ENCODE measurements around the gene ARHGEF11.
A peak's percentile ranks its signal among the peaks of the same experiment; 100 is the strongest.

The ARHGEF11 gene

DNA sequence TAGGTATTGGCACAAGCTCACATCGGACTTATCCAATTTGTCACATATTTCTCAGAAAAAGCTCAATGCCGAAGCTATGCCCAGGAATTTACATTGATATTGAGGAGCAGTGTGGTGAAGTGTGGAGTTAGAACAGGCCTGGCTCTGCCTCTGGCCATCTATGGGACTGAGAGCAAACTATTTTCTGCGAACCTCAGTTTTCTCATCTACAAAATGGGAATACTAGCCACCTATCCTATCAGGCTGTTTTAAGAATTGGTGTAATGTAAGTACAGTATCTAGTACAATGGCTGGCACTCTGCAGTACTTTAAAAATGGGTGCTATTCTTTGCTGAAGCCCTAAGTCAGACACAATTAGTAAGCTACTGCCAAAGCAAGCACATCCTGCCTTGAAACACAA, 47.2 kb downstream of the ARHGEF11 start:
- DNase-seq = no peak

DNA sequence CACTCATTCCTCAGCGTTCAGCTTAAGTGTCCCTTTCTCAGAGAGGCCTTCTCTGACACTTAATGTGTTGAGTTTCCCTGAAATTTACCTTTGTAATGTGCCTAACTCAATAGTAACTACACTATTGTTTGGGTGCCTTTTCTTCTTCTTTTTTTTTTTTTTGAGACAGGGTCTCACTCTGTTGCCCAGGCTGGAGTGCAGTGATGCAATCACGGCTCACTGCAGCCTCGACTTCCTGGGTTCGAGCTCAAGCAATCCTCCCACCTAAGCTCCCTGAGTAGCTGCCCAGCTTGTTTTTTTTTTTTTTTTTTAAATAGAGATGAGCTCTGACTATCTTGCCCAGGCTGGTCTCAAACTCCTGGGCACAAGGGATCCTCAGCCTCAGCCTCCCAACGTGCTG, 50.1 kb downstream of the ARHGEF11 start:
- no peak for DNase-seq

DNA sequence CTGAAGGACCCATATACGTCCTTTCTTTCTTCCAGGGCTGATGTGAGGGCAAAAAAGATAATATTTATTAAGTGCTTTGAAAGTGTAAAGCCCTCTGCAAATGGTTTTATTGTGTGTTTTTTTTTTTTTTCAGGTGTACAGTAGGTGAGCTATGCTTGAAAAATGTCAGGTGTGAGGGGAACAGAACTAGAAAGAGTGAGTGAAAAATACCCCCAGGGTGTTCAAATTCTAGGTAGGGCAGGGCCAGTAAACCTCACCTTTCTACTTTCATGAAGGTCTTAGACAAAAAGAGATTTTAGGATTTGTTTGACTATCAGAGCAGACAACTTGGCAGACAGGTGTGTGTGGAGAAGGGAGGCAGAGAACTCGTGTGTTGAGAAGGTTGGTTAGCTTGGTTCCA, 51.3 kb downstream of the ARHGEF11 start:
- DNase-seq = no peak

DNA sequence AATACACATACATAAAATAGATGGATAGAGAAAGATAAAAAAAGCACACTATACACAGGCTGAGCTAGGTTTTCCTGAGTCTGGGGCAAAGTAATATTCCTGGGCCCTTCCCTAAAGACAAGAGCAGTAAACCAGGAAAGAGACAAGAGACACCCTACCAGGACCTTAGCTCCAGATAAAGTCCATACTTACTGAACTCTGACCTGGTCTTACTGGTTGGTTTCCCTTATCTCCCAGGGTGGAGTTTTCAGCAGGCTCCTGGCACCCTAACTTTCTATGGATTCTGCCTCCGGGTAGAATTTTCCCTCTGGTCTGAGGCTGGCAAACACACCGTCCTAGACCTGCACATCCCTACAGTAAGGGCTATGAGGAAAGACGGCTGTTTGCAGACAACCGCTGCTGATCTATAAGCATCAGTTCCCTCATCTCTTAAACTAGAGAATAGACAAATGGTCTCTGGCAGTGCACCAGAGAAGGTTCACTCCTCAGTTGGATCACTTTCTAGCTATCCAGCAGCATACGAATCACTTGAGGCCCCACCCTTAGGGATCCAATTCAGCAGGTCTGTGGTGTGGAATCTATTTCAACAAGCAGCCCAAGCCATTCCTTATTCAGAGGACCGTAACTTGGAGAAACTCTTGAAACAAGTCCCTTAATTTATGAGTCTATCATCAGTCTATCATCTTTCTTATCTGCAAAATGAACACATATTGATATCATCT, 52.0 kb downstream of the ARHGEF11 start:
- no peak for DNase-seq

DNA sequence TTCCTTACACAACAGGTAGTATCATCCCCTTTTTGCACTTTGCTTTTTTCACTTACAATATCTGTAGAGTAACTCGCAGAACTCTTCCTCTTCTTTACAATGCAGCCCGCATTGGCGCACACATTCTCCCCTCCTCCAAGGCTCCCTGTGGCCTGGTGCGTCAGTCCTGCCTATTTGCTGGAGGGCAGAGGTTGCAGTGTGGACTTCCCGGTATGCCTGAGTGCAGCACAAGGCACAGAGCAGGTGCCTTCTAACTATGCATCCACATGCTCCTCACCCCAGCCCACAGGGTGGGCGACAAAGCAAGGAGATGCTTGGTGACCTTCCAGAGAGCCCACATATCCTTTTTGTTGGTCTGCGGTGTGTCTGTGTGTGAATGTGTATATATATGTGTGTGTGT, 53.3 kb downstream of the ARHGEF11 start:
- no peak for DNase-seq

DNA sequence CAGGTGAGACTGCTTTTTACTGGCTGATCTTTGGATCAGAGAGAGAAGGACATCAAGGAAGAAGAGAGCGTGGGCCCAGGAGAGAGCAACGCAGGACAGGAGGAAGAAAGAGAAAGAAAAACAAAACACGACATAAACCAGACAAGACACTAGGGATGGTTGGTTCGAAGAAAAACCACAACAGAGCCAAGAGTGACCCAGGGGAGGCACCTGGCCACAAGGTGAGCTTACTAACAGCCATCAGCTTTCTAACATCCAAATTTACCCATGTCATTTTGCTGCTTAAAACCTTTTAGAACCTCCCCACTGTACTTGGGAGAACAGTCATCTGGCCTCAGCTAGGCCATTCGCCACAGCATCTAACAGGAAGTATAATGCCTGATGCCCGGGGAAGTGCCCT, 57.8 kb downstream of the ARHGEF11 start:
- DNase-seq = no peak

DNA sequence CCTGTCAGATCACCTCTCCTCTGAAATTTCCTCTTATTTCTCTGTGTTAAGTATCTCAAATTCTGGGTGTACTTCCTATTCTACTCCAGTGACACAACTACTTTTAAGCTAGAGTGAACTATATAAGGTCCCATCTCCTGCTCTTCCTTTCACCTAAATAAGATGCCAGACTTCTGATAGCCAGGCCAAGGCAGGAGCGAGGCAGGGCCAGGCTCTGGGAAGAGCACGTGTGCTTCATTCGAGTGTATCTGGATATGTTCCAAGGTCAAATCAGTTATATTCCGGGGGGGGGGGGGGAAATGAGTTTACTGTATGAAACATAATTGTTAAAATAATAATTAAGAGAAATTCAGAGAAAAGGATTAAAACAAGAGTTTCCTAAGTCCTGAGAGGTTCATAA, 65.0 kb downstream of the ARHGEF11 start:
- DNase-seq = no peak

DNA sequence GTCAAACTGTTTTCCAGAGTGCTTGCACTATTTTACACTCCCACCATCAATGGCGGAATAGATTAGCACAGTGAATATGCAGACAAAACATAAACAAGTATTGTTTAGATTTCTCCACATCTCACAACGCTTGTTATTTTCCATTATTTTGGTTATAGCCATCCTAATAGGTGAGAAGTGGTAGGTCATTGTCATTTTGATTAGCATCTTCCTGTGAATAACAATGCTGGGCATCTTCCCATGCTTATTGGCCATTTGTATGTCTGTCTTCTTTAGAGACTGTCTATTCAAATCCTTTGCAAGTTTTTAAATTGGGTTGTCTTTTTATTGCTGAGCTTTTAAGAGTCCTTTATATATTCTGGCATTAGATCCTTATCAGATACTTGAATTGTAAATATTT, 70.5 kb downstream of the ARHGEF11 start:
- no peak for DNase-seq

DNA sequence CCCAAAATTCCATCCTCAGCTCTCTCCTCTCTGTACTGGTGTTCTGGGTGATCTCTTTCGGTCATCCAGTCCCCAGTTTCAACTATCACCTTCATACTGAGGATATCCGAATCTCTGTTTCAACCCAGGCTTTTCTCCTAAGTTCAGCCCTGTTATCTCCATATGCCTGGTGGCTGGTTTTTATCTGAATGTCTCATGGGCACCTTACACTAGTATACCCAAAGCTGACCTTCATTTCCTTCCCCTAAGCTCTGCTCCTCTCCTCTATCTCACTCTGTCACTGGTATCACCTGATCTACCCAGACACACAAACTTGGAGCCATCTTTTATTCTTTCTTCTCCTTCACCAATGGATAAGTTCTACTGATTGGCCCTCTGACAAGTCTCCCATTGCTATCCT, 72.1 kb downstream of the ARHGEF11 start:
- DNase-seq = no peak

DNA sequence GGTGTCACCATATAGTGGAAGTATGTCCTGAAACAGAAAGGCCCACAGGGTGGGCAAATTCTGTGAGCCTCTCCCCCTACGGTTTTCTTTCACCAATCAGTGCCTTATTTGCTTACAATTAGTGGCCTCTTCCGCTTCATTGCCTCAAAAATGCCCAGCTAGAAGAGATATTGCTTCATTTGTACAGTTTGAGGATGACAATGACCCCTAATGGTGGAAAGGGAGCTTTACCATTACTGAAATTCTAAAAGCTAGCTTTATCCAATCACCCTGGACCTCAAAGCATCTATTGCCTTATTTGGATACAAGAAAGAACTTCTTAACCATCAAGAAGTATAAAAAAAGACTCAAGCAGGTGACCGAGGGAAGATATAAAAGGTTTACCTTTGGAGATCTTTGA, 75.5 kb downstream of the ARHGEF11 start:
- DNase-seq = peak; percentile 24

DNA sequence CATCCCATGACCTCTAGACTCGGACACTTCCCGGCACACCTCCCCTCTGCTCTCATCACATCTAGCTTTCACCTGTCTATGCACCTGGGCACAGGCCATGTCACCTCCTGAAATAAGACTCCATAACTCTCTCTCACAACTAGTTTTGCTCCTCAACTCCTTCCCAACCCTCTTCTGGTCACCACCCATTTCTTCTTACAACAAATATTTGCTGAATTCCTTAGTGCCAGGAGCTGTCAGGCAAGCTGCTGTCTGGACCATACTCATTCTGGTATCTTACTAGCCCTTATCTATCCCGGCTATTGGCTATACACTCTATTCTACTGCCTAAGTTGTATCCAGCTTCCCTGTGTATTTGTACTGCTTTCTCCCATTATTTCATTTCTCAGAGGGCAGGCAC, 76.0 kb downstream of the ARHGEF11 start:
- DNase-seq = no peak

DNA sequence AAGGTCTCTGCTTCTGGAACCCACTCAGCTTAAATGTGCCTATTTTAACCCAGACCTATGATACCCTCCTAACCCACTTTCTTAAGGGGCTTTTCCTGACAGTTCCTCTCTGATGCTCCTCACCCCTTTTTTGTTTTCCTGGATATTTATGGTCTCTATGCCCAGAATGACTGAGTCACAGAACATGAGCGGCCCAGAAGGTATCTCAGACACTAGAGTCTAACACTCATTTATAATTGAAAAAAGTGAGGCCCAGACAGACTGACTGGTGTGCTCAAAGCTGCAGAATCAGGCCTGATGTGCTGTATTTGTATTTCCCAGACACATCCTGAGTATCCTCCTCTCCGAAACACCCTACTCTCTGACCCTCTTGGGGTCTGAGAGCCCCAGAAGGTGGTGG, 81.1 kb downstream of the ARHGEF11 start:
- DNase-seq = peak; percentile 4

DNA sequence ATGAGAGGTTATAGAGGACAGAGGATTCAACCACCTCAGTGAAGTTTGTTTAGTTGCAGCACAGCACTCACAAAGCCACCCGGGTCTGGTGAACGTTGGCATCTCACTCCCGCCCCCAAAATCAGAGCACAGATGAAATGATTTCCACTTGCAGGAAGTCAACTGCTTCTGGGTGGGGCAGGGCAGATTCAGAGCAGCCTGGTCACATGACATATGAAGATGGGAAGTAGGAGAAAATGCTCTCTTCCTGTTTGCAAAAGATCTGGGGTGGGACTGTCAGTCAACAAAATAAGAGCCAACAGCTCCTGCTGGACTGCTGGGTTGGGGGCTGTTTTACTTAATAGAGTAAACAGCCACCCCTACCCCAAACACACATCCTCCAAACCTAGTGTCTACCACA, 81.9 kb downstream of the ARHGEF11 start:
- no peak for DNase-seq

DNA sequence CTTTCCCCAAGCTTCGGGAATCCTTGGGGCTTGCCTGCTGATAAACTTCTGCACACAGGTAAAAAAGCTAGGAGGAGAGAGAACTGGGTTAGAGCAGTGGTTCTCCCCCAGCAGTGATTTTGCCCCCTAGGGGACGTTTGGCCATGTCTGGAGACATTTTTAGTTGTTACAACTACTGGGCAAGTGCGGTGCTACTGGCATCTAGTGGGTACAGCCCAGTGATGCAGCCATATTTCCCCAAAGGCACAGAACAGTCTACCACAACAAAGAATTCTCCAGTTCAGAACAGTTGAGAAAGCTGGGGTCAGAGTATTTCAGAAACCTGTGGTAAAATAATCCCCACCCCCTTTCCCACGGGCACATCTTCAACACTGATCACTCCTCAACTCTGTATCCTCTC, 83.8 kb downstream of the ARHGEF11 start:
- peak; percentile 19 for DNase-seq

DNA sequence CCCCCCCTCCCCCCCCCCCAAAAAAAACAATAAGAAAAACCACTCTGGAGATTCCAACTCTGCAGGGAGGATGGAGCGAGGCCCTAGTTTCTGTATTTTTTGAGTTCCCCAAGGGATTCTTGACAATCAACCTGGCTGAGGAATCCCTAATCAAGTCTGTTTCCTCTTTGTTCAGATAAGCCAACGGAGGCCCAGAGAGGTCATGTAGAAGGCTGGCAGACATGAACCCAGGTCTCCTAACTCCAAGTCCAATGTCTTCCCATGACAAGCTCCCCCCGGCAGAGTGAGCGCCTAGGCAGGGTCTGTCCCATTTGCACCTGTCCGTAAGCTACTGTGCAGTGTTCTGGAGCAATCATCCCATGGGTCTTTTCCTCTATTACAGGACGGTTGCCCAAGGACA, 85.6 kb downstream of the ARHGEF11 start:
- no peak for DNase-seq

DNA sequence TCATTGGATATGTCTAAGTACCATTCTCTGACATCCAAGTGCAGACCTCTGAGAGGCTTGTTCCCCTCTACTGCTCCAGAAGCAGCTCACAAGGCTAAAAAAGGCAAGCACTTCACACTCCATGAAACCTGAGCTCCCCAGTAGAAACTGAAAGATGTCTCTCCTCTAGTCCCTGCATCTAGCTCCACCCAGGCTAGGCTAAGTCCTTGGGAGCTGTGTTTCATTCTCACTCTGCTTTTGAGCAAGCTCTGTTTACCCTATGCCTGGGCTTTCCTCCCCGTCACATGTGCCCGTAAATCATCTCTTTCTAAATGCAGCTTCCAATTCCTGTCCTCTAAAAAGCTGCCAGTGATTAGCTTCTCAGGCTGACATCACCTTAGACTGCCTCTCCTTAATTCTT, 86.1 kb downstream of the ARHGEF11 start:
- DNase-seq = no peak

DNA sequence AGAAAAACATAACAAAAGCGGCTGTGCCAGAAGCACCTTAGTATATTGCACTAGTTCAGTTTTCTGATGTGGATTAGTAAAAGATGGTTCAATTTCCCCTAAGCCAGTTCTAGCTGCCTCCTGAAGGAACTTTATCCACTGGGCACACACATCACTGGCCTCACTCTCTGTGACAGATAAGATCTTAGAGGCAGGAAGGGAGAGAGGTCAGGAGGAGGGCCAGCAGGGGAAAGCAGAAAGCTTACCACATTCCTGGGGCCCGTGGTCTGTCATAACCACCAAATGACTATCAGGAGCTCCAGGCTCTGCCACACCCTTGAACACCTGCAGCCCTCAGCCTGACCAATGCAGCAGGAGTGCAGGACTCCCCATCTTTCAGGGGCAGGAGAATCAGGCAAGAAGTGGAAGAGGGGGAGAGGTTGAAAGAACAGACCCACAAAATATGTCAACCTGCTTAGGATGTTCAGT, 87.3 kb downstream of the ARHGEF11 start:
- DNase-seq = no peak

DNA sequence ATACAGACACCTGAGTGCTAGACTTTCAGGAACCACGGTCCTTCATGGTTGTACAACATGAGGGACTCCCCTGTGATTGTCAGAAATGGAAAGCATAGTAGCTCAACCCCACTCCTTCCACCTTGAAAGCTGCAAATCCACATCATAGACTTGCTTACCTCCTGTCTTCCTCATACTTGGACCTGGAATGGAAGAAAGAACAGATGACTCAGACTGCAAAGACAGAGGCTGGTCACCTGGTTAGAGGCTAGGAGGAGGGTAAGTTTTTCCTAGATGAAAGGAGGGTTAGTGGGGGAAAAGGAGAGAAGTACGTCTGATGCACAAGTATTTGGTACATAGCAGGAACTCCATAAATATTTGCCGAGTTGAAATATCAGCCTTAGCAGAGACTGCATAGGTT, 87.9 kb downstream of the ARHGEF11 start:
- DNase-seq = no peak

DNA sequence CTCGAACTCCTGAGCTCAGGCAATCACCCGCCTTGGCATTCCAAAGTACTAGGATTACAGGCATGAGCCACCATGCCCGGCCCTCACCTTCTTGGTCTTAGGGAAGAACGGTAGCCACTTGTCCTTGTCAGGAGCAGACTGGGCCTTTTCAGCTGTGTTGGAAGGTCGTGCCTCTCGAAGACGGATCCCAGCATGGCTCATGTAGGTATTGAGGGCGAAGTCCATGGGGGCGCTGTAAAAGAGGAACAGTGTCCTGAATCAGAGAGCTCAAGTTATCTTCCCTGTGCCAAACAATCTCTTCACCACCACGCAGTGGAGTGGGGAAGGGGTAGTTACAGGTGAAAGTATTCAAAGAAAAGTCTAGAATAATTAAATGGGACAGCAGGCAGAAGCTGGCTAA, 89.2 kb downstream of the ARHGEF11 start:
- DNase-seq = no peak

DNA sequence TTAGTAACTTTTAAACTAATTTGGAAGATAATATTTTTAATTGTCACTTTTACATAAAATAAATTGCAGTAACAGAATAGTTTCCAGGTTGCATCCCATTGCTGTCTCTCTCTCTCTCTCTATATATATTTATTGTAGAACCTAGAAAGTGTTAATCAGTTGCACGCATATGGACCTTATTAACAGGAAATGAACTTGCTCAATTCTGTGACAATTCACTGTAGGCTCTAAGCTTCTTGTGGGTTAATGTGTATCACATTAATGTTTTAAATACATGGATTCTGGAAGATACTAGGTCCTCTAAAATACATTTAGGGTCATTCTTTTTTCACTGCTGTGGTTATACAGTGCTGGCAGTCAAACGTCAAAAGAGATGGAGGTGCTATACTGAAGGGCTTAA, 92.0 kb downstream of the ARHGEF11 start:
- DNase-seq = no peak

DNA sequence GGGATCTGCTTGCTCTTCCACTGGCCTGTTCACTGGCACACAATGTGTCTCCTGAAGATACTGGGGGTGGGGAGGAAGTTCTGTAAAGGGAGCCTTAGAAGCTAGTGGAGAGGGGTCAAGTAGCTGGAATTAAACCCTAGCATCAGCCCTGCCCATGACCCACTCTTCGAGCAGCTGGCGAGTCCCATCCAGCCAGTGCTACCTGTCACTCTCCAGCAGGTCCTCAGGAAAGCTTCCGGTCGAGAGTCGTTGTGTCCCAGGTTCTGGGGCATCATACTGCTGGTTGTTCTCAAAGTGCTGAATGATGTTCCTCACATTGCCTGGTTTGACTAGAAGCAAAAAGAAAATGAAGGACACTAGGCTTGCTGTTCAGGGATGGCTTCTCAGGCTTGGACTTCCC, 94.2 kb downstream of the ARHGEF11 start:
- DNase-seq = no peak

DNA sequence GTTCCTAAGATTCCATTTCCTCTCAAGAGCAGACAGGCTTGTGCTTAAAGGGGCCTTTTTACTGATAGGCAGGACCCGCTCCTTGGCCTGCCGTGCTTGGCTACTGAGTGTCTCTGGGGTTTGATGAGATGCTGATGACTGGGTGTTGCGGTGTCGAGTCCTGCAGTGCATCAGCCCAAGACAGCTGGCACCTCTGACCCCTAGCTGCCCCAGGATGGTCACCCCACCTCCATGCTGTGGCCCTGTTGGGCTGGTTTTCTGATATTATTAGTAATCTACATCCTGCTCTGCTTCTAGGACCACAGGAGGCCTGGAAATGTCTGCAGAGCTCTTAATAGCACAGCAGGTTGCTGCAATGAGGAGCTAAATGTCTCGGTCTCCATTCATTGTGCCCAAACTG, 96.4 kb downstream of the ARHGEF11 start:
- DNase-seq = no peak

DNA sequence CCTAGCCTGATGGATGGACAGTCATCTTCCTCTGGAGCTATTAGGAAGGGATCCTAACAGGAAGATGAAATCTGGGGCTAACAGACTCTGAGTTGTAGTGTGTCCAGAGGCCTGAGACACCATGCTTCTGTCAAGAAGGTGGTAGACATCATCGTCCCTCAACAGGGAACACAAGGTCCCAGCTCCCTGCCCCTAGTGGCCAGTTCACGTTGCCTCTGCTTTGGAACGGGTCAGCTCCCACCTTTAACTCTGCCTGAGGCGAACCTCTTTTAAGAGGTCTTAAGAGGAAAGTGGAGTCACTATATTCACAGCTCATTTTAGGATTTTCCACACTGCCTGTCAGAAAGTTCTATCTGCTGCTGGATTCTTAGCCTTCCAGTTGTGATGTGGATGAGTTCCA, 96.8 kb downstream of the ARHGEF11 start:
- no peak for DNase-seq

DNA sequence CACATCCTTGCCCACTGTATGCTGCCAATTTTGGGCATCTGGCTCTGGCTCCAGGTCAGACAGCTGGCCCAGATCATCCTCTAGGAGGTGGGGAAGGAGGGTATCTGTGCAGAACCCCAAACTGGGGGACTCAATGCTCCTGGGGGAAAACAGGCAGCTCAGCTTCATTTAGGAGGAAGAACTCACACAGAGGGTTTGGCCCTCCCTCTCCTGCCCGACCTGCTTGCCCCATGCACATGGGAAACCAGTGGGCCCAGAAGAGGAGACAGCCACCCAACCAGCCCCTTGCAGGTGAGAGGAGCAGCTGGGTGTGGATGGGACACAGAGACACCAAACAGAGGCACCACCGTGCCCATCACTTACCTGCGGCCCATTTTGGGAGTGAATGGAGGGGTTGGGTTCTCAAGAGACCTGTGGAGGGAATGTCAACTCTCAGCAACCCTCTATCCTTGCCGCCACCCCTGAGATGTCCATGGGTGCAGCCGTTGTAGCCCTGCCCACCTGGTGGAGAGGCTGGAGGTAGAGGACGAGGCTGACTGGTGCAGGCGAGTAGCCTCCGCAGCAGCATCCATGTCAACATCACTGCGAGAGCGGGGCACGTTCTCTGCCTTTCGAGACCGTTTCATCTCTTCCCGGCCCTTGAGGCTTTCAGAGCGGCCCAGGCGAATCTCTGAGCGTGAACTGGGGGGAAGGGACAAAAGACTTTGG, 97.6 kb downstream of the ARHGEF11 start:
- no peak for DNase-seq

DNA sequence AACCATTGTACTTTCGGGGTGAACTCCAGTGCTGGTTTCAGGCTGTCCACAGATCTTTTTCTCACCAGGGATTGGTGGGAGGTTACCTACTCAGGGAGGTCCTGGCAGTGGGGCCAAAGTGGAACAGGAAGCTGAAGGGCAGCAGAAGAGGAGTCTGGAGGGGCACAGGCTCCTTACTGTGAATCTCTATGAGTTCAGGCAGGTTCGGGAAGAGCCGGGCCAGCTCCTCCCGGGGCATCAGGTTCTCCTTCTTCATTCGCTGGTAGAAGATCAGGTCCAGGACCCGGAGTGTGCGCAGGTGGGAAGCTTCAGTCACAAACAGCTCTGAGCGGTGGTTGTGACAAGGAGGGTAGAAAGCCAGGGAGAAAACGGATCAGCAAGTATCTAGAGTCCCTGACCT, 98.4 kb downstream of the ARHGEF11 start:
- no peak for DNase-seq

Measured in HCEC 1CT (cell line).